Measurements from ENCODE around the gene PNMA8C.

The PNMA8C gene

DNA sequence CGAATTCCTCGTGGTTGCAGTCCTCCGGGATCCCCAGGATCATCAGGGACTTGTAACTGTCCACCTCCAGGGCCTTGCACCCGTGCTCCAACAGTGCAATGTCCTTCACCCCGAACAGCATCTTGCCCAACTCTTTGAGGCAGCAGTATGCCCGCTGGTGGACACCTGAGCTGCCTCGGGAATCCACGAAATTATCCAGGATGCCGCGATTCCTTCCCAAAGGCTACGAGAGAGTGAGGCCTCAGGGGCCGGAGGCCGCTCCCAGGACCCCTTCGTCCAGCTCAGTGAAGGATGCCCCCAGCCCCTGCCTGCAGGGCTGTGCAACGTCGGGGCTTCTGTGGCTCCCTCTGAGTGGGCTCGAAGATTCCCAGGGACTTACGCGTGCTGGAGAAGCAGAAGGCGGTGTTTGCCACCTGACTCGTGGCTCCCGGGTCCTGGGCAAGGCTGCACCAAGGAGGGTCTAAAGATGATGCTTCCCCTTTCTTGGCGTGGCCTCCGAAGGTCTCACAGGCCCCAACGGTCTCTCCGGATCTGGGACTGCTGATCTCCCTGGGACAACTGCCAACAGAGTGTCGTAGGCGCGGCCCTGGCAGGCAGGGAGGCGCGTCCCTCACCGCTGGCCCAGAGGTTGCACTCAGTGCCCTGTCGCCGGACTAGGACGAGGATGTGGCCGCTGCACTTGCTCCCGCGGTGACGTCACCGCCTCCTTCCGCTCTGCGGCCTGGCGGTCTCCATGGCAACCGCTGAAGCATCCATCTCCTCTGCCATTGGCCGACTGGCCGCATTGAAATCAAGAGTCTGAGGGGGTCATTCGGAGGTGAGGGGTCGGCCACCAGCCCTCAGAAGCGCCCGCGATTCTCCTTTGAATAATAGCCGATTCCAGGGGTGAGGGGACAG, at the start of gene PNMA8C:
TSS of gene PNMA8C (minus strand) at position 698 of the 897 bp plus-strand sequence. CDS start at position 121, 577 bp downstream.
- DNase-seq (ENCODE audit: low spot score), result peak; percentile 71

DNA sequence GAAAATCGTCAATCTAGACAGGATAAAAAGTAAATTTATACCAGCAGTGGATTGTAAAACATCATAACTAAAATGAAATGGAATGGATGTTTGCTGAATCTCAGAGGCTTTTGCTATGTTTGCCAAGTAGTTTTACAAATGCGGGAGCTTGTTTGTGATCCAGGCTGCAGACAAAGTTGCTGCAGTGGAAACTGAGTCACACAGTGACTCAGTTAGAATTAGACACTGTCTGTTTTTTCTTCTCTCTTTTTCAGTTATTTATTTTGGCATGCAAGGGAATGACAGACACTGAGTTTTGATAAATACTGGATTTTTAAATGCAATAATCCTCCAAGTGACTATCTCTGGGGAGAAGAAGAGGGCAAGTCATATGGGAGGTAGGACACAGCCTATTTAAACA, 47.2 kb upstream of the PNMA8C start:
- DNase-seq (ENCODE audit: low spot score), result no peak

- no peak for DNase-seq (ENCODE audit: low spot score)
Observed at GRCh38 chr19:46474211-46474610, 45.5 kb upstream of the PNMA8C start.

- no peak for DNase-seq (ENCODE audit: low spot score)
Observed at GRCh38 chr19:46472592-46472991, 43.9 kb upstream of the PNMA8C start.

GRCh38 chr19:46471811-46472543, 43.2 kb upstream of the PNMA8C start:
- DNase-seq (ENCODE audit: low spot score), result no peak

- peak; percentile 78 for DNase-seq (ENCODE audit: low spot score)
Observed at GRCh38 chr19:46471116-46471733, 42.5 kb upstream of the PNMA8C start, which contains the start of gene PNMA8A. TSS of gene PNMA8A (minus strand) at chr19:46471563. CDS start at chr19:46471035, 528 bp downstream.

- no peak for DNase-seq (ENCODE audit: low spot score)
Observed at GRCh38 chr19:46470376-46470775, 41.6 kb upstream of the PNMA8C start.

DNA sequence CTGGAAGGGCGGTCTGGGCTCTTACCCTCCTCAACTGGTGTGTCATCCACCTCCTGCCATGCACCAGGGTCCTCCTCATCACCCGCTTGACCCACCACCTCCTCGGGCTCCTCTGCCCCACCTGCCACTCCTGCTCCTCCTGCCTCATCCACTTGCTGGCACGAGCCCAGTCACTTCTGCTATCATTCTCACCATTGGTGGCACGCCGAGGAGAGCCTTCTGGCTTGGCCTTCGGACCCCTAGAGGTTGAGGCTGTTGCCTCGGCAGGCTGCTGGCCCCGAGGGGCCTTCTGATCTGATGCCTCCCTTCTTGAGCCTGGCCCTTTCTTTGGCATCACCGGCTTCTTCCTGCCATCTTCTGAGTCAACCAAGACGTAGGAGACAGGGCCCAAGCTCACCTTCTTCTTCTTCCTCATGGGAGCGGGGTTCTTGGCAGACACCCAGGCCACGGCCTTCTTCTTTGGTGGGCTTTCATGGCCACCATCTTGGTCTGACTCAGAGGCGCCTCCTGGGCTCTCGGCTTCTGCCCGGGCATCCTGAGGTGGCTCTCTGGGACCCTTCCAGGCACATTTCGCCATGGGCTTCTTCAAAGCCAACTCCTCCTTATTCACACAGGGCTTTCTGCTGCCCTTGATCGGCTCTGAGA, 40.9 kb upstream of the PNMA8C start:
- DNase-seq (ENCODE audit: low spot score), result no peak

GRCh38 chr19:46466536-46467196, 37.9 kb upstream of the PNMA8C start:
- DNase-seq (ENCODE audit: low spot score), result peak; percentile 85

- DNase-seq (ENCODE audit: low spot score), result no peak
Observed at GRCh38 chr19:46463516-46463915, 34.8 kb upstream of the PNMA8C start.

DNA sequence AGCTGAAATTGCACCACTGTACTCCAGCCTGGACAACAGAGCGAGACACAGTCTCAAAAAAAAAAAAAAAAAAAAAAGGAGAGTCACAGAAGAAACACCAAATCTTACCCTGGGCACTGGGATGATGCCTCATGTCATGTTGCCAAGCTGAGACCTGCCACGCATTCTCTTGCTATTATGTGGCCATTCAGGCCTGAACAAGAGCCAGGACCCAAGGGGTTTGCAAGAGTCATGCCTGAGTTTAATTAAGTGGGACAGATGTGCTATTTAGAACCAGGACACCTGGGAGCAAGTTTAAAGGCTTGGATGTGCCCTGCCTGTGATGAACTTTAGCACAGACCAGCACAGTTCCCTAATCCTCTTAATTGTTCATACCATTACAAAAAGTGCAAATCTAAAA, 32.8 kb upstream of the PNMA8C start:
- no peak for DNase-seq (ENCODE audit: low spot score)

GRCh38 chr19:46460981-46461380, 32.2 kb upstream of the PNMA8C start:
- no peak for DNase-seq (ENCODE audit: low spot score)

DNA sequence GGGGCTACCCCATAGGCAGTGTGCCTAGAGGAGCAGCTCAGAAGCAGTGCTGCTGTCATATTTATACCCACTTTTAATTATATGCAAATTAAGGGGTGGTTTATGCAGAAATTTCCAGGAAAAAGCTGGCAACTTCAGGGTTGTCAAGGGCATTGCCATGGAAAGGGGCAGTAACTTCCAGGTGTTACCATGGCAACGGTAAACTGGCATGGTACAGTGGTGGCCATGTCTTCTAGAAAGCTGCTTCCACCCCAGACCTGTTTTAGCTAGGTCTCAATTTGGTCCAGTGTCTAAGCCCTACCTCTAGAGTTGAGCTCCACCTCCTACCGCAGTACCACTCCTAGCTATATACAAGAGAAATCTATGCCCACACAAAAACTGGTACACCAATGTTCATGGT, 31.3 kb upstream of the PNMA8C start:
- DNase-seq (ENCODE audit: low spot score), result no peak

DNA sequence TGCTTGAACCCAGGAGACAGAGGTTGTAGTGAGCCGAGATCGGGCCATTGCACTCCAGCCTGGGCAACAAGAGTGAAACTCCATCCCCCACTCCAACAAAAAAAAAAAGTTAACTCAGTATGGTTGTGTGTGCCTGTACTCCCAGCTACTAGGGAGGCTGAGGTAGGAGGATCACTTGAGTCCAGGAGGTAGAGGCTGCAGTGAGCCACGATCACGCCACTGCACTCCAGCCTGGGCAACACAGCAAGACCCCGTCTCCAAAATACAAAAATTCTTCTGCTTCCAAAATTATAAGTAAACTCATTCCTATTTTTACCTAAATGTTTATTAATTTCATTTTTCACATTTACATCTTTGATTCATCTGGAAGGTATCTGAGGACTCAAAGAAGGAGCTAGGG, 28.2 kb upstream of the PNMA8C start:
- DNase-seq (ENCODE audit: low spot score), result no peak

GRCh38 chr19:46454244-46454643, 25.5 kb upstream of the PNMA8C start:
- no peak for DNase-seq (ENCODE audit: low spot score)

DNA sequence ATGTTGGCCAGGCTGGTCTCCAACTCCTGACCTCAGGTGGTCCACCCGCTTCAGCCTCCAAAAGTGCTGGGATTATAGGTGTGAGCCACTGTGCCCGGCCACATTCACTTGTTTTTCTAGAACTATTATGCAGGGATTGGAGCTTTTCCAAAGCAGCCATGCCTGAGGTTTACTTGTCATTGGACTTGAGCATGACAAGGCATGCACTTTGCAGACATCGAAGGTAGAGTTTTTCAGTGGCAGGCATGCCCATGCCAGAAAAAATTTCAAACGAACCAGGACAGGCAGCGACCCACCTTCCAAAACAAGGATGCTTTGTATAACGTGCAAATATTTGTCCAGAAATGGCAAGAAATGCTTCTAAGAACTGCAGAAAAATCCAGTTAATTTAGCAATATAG, 24.9 kb upstream of the PNMA8C start:
- DNase-seq (ENCODE audit: low spot score), result no peak

- no peak for DNase-seq (ENCODE audit: low spot score)
Observed at GRCh38 chr19:46452186-46452585, 23.4 kb upstream of the PNMA8C start.

GRCh38 chr19:46451352-46451751, 22.6 kb upstream of the PNMA8C start:
- no peak for DNase-seq (ENCODE audit: low spot score)

- no peak for DNase-seq (ENCODE audit: low spot score)
Observed at GRCh38 chr19:46450737-46451136, 22.0 kb upstream of the PNMA8C start.

GRCh38 chr19:46449228-46449627, 20.5 kb upstream of the PNMA8C start:
- no peak for DNase-seq (ENCODE audit: low spot score)

DNA sequence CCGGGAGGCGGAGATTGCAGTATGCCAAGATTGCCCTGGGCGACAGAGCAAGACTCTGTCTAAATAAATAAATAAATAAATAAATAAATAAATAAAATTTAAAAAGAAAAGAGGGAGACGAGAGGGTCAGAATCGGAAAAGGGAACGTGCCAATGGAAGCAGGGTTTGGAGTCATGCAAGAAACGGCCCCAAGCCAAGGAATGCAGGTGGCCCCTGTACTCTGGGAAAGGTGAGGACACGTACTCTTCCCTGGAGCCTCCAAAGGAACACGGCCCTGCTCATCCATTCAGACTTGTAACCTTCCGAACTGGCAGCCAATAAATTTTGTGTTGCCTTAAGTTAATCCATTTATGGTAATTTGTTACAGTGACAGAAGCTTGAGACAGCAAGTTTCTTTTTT, 19.9 kb upstream of the PNMA8C start:
- no peak for DNase-seq (ENCODE audit: low spot score)

GRCh38 chr19:46447824-46448223, 19.1 kb upstream of the PNMA8C start:
- DNase-seq (ENCODE audit: low spot score), result no peak
